Natural killer cell (primary cell): ENCODE results near the gene ALK. TPM values are rescaled to one million over a fixed set of nuclear protein-coding genes. Genes with fewer than 3 reads are reported as not detected.

Experiments
- ATAC-seq, 3 donors: fragments of 150-1000 bp in 2 of 3; fragments of 200-7000 bp in 1 of 3; cut with Tn5 transposase; 1 replicate in 1 of 3; 2 replicates in 2 of 3; pipeline ENCODE4 v1.10.0; 2021; ENCODE audit warnings: mild to moderate bottlenecking in 2 of 3, moderate library complexity in 2 of 3
- DNase-seq, 2 donors: peaks; one replicate each; pipeline versions ENCODE4 v3.0.0 to v3.0.0-alpha.2; 2013 to 2021; ENCODE audit warnings: mixed read lengths in 1 of 2
- H3K27ac ChIP-seq: one replicate; pipeline ENCODE4 v1.5.1; 2013; ENCODE audit warnings: mild to moderate bottlenecking, low read length
- H3K27me3 ChIP-seq: one replicate; pipeline ENCODE4 v1.6.1; 2013; ENCODE audit warnings: low read length; ENCODE audit not compliant: control insufficient read depth, insufficient read depth
- H3K36me3 ChIP-seq: one replicate; pipeline ENCODE4 v1.6.1; 2013; ENCODE audit warnings: low read length; ENCODE audit not compliant: control insufficient read depth, insufficient read depth
- H3K4me1 ChIP-seq: one replicate; pipeline ENCODE4 v1.6.1; 2013; ENCODE audit warnings: low read length; ENCODE audit not compliant: control insufficient read depth, insufficient read depth
- H3K4me3 ChIP-seq: one replicate; pipeline ENCODE4 v1.5.1; 2013; ENCODE audit warnings: low read length
- H3K9me3 ChIP-seq: one replicate; pipeline ENCODE4 v1.6.1; 2013; ENCODE audit warnings: low read length; ENCODE audit not compliant: control insufficient read depth, insufficient read depth
- H3K27ac Mint-ChIP-seq, 2 donors: one replicate each; pipeline ENCODE4 v1.8.0; 2022; ENCODE audit warnings: mild to moderate bottlenecking in 2 of 2, mixed read lengths in 2 of 2, moderate library complexity in 1 of 2
- H3K27me3 Mint-ChIP-seq, 2 donors: one replicate each; pipeline ENCODE4 v1.8.0; 2022; ENCODE audit warnings: low read depth in 2 of 2, mixed read lengths in 2 of 2
- H3K36me3 Mint-ChIP-seq: one replicate; pipeline ENCODE4 v1.8.0; 2022; ENCODE audit warnings: mixed read lengths
- H3K4me1 Mint-ChIP-seq, 2 donors: one replicate each; pipeline ENCODE4 v1.8.0; 2022; ENCODE audit warnings: mixed read lengths in 2 of 2
- H3K4me3 Mint-ChIP-seq: one replicate; pipeline ENCODE4 v1.8.0; 2022; ENCODE audit warnings: mild to moderate bottlenecking, moderate library complexity, mixed read lengths
- H3K9me3 Mint-ChIP-seq, 2 donors: one replicate each; pipeline ENCODE4 v1.8.0; 2022; ENCODE audit warnings: mixed read lengths in 2 of 2
- WGBS: methylation state at CpG from one replicate; pipeline ENCODE4 v1.1.7; 2013; ENCODE audit warnings: missing lambda C conversion rate; ENCODE audit not compliant: insufficient coverage; 5-methylcytosine and 5-hydroxymethylcytosine counted together
- intact Hi-C: fragments of 100-400 bp; cut with micrococcal nuclease; formaldehyde crosslinking; loops from one replicate; pipeline ENCODE4 v1.14.2; 2022
- total RNA-seq, 4 donors: library from RNA; stranded (reverse); fragments of 120-200 nt in 1 of 4; gene quantifications; one replicate each; pipeline versions ENCODE4 v1.2.3 to v1.2.4, GENCODE V29; 2013 to 2022
- TF ChIP-seq, protein P1 (sequence below): fragments of 200-600 bp; IDR thresholded peaks from one replicate; pipeline ENCODE4 v1.8.0; 2022; ENCODE audit warnings: antibody characterized with exemption

Gene ALK
- total RNA-seq, 3 donors from 2014 or later (not counting 1 experiment from before 2014, with no cell fraction given) = not detected

DNA sequence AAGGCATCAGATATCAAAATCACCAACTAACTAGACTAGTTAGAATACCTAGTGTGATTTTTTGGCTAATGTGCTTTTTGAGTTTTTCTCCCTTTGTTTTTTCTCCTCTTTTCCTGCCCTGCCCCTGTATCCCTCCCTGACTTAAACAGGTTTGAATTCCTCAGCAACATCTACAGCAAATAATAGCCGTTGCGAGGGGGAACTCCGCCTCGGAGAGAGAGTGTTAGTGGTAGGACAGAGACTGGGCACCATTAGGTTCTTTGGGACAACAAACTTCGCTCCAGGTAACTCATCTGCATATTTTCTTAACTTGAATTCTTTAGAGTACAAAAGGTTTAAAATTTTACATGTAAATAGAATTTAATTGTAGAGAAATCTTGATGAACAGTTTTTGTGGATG lies 761.2 kb downstream of the ALK start:
- TF ChIP-seq, protein P1, sequence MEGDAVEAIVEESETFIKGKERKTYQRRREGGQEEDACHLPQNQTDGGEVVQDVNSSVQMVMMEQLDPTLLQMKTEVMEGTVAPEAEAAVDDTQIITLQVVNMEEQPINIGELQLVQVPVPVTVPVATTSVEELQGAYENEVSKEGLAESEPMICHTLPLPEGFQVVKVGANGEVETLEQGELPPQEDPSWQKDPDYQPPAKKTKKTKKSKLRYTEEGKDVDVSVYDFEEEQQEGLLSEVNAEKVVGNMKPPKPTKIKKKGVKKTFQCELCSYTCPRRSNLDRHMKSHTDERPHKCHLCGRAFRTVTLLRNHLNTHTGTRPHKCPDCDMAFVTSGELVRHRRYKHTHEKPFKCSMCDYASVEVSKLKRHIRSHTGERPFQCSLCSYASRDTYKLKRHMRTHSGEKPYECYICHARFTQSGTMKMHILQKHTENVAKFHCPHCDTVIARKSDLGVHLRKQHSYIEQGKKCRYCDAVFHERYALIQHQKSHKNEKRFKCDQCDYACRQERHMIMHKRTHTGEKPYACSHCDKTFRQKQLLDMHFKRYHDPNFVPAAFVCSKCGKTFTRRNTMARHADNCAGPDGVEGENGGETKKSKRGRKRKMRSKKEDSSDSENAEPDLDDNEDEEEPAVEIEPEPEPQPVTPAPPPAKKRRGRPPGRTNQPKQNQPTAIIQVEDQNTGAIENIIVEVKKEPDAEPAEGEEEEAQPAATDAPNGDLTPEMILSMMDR = no peak
- Mint-ChIP-seq H3K27me3 (no peaks in the 10 kb centered on the region), H3K27ac (no peak overlapping the region), H3K4me3 (no peak overlapping the region), H3K36me3 (peaks cover 25% of the 10 kb centered on the region), H3K4me1 (peaks cover 2 to 12% of the 10 kb centered on the region in 2 donors), H3K9me3 (no peaks in the 10 kb centered on the region)
- Histone ChIP-seq H3K27ac (no peak overlapping the region), H3K27me3 (no peaks in the 10 kb centered on the region), H3K9me3 (no peaks in the 10 kb centered on the region), H3K36me3 (peaks cover 63% of the 10 kb centered on the region), H3K4me1 (no peaks in the 10 kb centered on the region), H3K4me3 (no peak overlapping the region)
- ATAC-seq = no peak
- intact Hi-C loops = no loop called here
- no peak for DNase-seq
- 100% methylated on average over 5 of the region's 5 CpGs for WGBS

DNA sequence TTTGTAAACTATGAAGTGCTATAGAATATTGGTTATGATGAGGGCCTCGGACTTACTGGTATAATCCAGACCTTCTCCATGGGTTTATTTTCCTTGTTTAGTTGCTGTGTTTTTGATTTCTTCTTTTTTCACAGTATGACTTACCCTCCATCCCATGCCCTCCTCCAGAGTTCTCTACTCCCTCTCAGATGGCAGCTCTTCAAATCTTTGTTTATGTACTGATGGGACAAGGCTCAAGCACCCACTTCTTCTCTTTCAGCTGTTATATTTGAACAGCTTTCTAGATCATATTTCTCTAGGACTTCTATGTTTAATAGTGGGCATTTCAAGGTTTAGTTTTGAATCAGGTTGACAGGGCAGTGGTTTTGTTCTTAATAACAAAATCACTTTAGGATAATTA lies 762.3 kb downstream of the ALK start:
- H3K9me3 Mint-ChIP-seq = no peaks in the 10 kb centered on the region
- intact Hi-C loops = no loop called here
- H3K36me3 Mint-ChIP-seq = peaks cover 23% of the 10 kb centered on the region
- no peak for ATAC-seq
- Histone ChIP-seq H3K27me3 (no peaks in the 10 kb centered on the region), H3K4me1 (peaks cover 6% of the 10 kb centered on the region), H3K9me3 (no peaks in the 10 kb centered on the region), H3K36me3 (peaks cover 67% of the 10 kb centered on the region), H3K27ac (no peak overlapping the region), H3K4me3 (no peak overlapping the region)
- DNase-seq = no peak
- H3K27ac Mint-ChIP-seq = no peak overlapping the region
- TF ChIP-seq, protein P1 = no peak
- no peaks in the 10 kb centered on the region for H3K27me3 Mint-ChIP-seq
- peaks cover 13 to 21% of the 10 kb centered on the region in 2 donors for H3K4me1 Mint-ChIP-seq
- no CpG with 5 or more reads among the region's 1 CpG for WGBS
- H3K4me3 Mint-ChIP-seq = no peak overlapping the region

DNA sequence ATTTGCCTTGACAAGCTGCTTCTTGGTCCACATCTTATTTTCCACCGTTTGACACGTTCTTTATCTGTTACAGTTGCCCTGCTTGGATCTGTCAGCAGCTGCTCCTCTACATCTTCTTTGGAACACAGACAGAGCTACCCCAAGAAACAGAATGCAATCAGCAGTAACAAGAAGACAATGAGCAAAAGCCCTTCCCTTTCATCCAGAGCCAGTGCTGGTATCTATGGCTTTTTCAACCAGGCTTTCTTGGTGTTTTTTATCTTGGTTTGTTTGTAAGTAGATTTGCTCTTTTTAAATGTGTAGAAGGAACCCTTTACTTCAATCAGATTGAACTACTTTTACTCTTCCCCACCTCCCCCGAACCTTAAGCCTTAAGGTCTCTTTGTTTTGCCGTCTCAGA lies 764.3 kb downstream of the ALK start:
- intact Hi-C loops = no loop called here
- H3K9me3 Mint-ChIP-seq = no peaks in the 10 kb centered on the region

DNA sequence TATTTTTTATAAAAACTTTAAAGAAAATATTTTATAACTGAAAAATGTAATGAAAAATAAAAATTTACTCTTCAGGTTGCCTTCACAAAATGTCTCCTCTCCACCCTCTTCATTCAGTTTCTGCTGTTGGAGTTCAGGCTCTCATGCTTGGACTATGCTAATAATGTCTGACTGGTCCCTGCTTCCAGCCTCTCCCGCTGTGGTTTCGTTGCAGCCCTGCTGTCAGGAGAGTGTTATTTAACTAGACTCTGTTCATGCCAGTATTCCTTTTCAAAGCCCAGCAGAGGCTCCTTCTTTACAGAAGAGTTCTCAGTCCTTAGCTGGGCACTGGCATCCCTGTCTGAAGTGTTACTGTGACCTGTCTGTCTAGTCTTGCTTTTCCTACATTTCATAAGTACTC lies 765.8 kb downstream of the ALK start:
- Mint-ChIP-seq H3K9me3 (no peaks in the 10 kb centered on the region), H3K27me3 (no peaks in the 10 kb centered on the region), H3K36me3 (peaks cover 29% of the 10 kb centered on the region), H3K27ac (peak overlapping the region; percentile 11 to 80), H3K4me3 (no peak overlapping the region), H3K4me1 (peaks cover 13 to 18% of the 10 kb centered on the region in 2 donors)
- Histone ChIP-seq H3K4me3 (no peak overlapping the region), H3K27ac (no peak overlapping the region), H3K27me3 (no peaks in the 10 kb centered on the region), H3K36me3 (peaks cover 73% of the 10 kb centered on the region), H3K9me3 (no peaks in the 10 kb centered on the region), H3K4me1 (peaks cover 6% of the 10 kb centered on the region)
- 100% methylated on average over 2 of the region's 2 CpGs for WGBS
- intact Hi-C loops = no loop called here
- DNase-seq = no peak
- no peak for ATAC-seq
- TF ChIP-seq, protein P1 = no peak

More for the DNA sequence above, 764.3 kb downstream of the ALK start:
- no peak overlapping the region for H3K27ac ChIP-seq
- DNase-seq (no peak), ATAC-seq (no peak)
- peaks cover 6% of the 10 kb centered on the region for H3K4me1 ChIP-seq
- Mint-ChIP-seq H3K27ac (no peak overlapping the region), H3K36me3 (peaks cover 29% of the 10 kb centered on the region), H3K4me1 (peaks cover 13 to 18% of the 10 kb centered on the region in 2 donors), H3K27me3 (no peaks in the 10 kb centered on the region), H3K4me3 (no peak overlapping the region)
- WGBS = 98% methylated on average over 4 of the region's 4 CpGs
- TF ChIP-seq, protein P1 = no peak
- H3K36me3 ChIP-seq = peaks cover 76% of the 10 kb centered on the region
- H3K27me3 ChIP-seq = no peaks in the 10 kb centered on the region
- no peaks in the 10 kb centered on the region for H3K9me3 ChIP-seq
- no peak overlapping the region for H3K4me3 ChIP-seq
